ENCODE results near the gene BRCA1.

The BRCA1 gene

GRCh38 chr17:43024407-43025289, 100.5 kb downstream of the BRCA1 start, which contains the start of gene RND2:
Gene RND2 (plus strand): TSS chr17:43025231. CDS start chr17:43025348, 117 bp downstream.
- peak; percentile 92 for DNase-seq

- peak; percentile 85 for DNase-seq
Observed at GRCh38 chr17:43021741-43022512, 103.2 kb downstream of the BRCA1 start, which contains the start of gene VAT1. Gene VAT1 (minus strand): TSS chr17:43022385. CDS start chr17:43022322, 63 bp downstream.

- peak; percentile 73 for DNase-seq
Observed at GRCh38 chr17:43020789-43021740, 104.1 kb downstream of the BRCA1 start.

GRCh38 chr17:43020030-43020621, 105.0 kb downstream of the BRCA1 start:
- DNase-seq, result no peak

GRCh38 chr17:43019418-43019817, 105.7 kb downstream of the BRCA1 start:
- DNase-seq, result no peak

- no peak for DNase-seq
Observed at GRCh38 chr17:43018932-43019331, 106.2 kb downstream of the BRCA1 start.

GRCh38 chr17:43018008-43018853, 106.9 kb downstream of the BRCA1 start:
- no peak for DNase-seq

- DNase-seq, result no peak
Observed at GRCh38 chr17:43016216-43016615, 108.9 kb downstream of the BRCA1 start.

GRCh38 chr17:43015579-43015978, 109.6 kb downstream of the BRCA1 start:
- DNase-seq, result no peak

GRCh38 chr17:43014649-43015542, 110.3 kb downstream of the BRCA1 start:
- no peak for DNase-seq

GRCh38 chr17:43014020-43014648, 111.0 kb downstream of the BRCA1 start:
- no peak for DNase-seq

GRCh38 chr17:43013296-43013695, 111.9 kb downstream of the BRCA1 start:
- DNase-seq, result no peak

GRCh38 chr17:43011728-43012472, 113.3 kb downstream of the BRCA1 start:
- no peak for DNase-seq

- no peak for DNase-seq
Observed at GRCh38 chr17:43010667-43011308, 114.4 kb downstream of the BRCA1 start.

- DNase-seq, result peak; percentile 90
Observed at GRCh38 chr17:43006639-43007551, 118.3 kb downstream of the BRCA1 start, which contains the start of gene IFI35. Gene IFI35 (plus strand): TSS chr17:43006784. CDS start chr17:43006948, 164 bp downstream.

- DNase-seq, result peak; percentile 66
Observed at GRCh38 chr17:43003542-43004172, 121.5 kb downstream of the BRCA1 start.
